Measurements from ENCODE around the gene STX18.
"Not testable (repeated sequence)": the region's sequence is repeated elsewhere in the genome, so short reads cannot be mapped to it uniquely, and the experiment has no call there.

The STX18 gene

GRCh38 chr4:4506961-4507360 lies 34.9 kb downstream of the STX18 start:
- DNase-seq (ENCODE audit: low spot score): no peak
- no peak for TF ChIP-seq CTCF (IDR thresholded peaks at IDR 0.05; ENCODE audit: extremely low read depth, insufficient read depth, missing control alignments)
- in situ Hi-C loops (cut with MboI; ENCODE audit: low pct_unique_long_range_greater_than_20kb, low sequenced_read_pairs, unreplicated experiment): no loop called here

GRCh38 chr4:4505211-4505610 lies 36.6 kb downstream of the STX18 start:
- DNase-seq (ENCODE audit: low spot score); in situ Hi-C loops (cut with MboI; ENCODE audit: low pct_unique_long_range_greater_than_20kb, low sequenced_read_pairs, unreplicated experiment): not testable (repeated sequence)

- no peak for TF ChIP-seq CTCF (IDR thresholded peaks at IDR 0.05; ENCODE audit: extremely low read depth, insufficient read depth, missing control alignments)
- DNase-seq (ENCODE audit: low spot score): no peak
- in situ Hi-C loops (cut with MboI; ENCODE audit: low pct_unique_long_range_greater_than_20kb, low sequenced_read_pairs, unreplicated experiment): no loop called here
Measured at GRCh38 chr4:4504783-4505182, 37.1 kb downstream of the STX18 start.

- DNase-seq (ENCODE audit: low spot score): no peak
- in situ Hi-C loops (cut with MboI; ENCODE audit: low pct_unique_long_range_greater_than_20kb, low sequenced_read_pairs, unreplicated experiment): no loop called here
- no peak for TF ChIP-seq CTCF (IDR thresholded peaks at IDR 0.05; ENCODE audit: extremely low read depth, insufficient read depth, missing control alignments)
Measured at GRCh38 chr4:4502694-4503311, 39.0 kb downstream of the STX18 start.

GRCh38 chr4:4501679-4502078 lies 40.2 kb downstream of the STX18 start:
- TF ChIP-seq CTCF (IDR thresholded peaks at IDR 0.05; ENCODE audit: extremely low read depth, insufficient read depth, missing control alignments): no peak
- in situ Hi-C loops (cut with MboI; ENCODE audit: low pct_unique_long_range_greater_than_20kb, low sequenced_read_pairs, unreplicated experiment): no loop called here
- no peak for DNase-seq (ENCODE audit: low spot score)

- DNase-seq (ENCODE audit: low spot score): no peak
- no peak for TF ChIP-seq CTCF (IDR thresholded peaks at IDR 0.05; ENCODE audit: extremely low read depth, insufficient read depth, missing control alignments)
- in situ Hi-C loops (cut with MboI; ENCODE audit: low pct_unique_long_range_greater_than_20kb, low sequenced_read_pairs, unreplicated experiment): loop anchor here (10.0 kb wide), 1 partner anchor 355 kb away; the partner anchor contains the start of gene MSX1
Measured at GRCh38 chr4:4499438-4500123, 42.3 kb downstream of the STX18 start.

GRCh38 chr4:4496592-4497372 lies 45.1 kb downstream of the STX18 start:
- DNase-seq (ENCODE audit: low spot score): no peak
- in situ Hi-C loops (cut with MboI; ENCODE audit: low pct_unique_long_range_greater_than_20kb, low sequenced_read_pairs, unreplicated experiment): loop anchor here (10.0 kb wide), 1 partner anchor 358 kb away; the partner anchor contains the start of gene MSX1
- TF ChIP-seq CTCF (IDR thresholded peaks at IDR 0.05; ENCODE audit: extremely low read depth, insufficient read depth, missing control alignments): no peak

Data from GM13977 (cell line).